PC-9 (cell line): Measurements from ENCODE around the gene GPR52. TPM values are rescaled to one million over a fixed set of nuclear protein-coding genes. Genes with fewer than 3 reads are reported as not detected.

Source experiments
- BruUV-seq: library from RNA; stranded (reverse); fragments of 400-500 nt; replicated peaks from 2 replicates; lab custom pipeline; 2021; lab: Mats Ljungman, UMichigan
- CTCF ChIA-PET: fragments of 300-600 bp; sonication (Branson Sonifier 250); formaldehyde crosslinking; loops from one replicate; lab custom pipeline; 2022; ENCODE audit warnings: antibody characterized with exemption; lab: Charles Lee
- POLR2A ChIA-PET: fragments of 300-600 bp; sonication (Branson Sonifier 250); formaldehyde crosslinking; loops from one replicate; lab custom pipeline; 2022; ENCODE audit warnings: antibody characterized with exemption; ENCODE audit not compliant: unreplicated experiment; lab: Charles Lee
- DNase-seq, 2 experiments: peaks; one replicate each; pipeline versions ENCODE4 v3.0.0 to v3.0.0-alpha.2; 2015 to 2022; ENCODE audit warnings: mixed read lengths in 1 of 2
- H2AFZ ChIP-seq: fragments of 200-600 bp; sonication (generic); 2 replicates; pipeline ENCODE4 v1.8.1; 2017; ENCODE audit warnings: antibody characterized with exemption
- H3F3A ChIP-seq: fragments of 200-600 bp; sonication (generic); 2 replicates; pipeline ENCODE4 v1.8.1; 2017; ENCODE audit warnings: antibody characterized with exemption, mild to moderate bottlenecking, low read depth; ENCODE audit not compliant: insufficient read depth
- H3K27ac ChIP-seq: fragments of 200-600 bp; sonication (generic); 2 replicates; pipeline ENCODE4 v1.6.1; 2016; ENCODE audit warnings: mixed run types
- H3K27me3 ChIP-seq: fragments of 200-600 bp; sonication (generic); 2 replicates; pipeline ENCODE4 v1.6.1; 2016; ENCODE audit warnings: low read depth, mixed run types; ENCODE audit not compliant: insufficient read depth
- H3K36me3 ChIP-seq: fragments of 200-600 bp; sonication (generic); 2 replicates; pipeline ENCODE4 v1.6.1; 2016; ENCODE audit warnings: low read depth, mixed run types
- H3K4me1 ChIP-seq: fragments of 200-600 bp; sonication (generic); replicated peaks from 2 replicates; pipeline ENCODE4 v1.6.1; 2016; ENCODE audit warnings: mixed run types; ENCODE audit not compliant: insufficient read depth
- H3K4me2 ChIP-seq: fragments of 200-600 bp; sonication (generic); 2 replicates; pipeline ENCODE4 v1.6.1; 2017; ENCODE audit warnings: mixed run types
- H3K4me3 ChIP-seq: fragments of 200-600 bp; sonication (generic); 2 replicates; pipeline ENCODE4 v1.6.1; 2016; ENCODE audit warnings: mixed run types
- H3K79me2 ChIP-seq: fragments of 200-600 bp; sonication (generic); 2 replicates; pipeline ENCODE4 v1.6.1; 2017; ENCODE audit warnings: low read depth, mixed run types
- H3K9me2 ChIP-seq: fragments of 200-600 bp; sonication (generic); 2 replicates; pipeline ENCODE4 v1.8.1; 2017; ENCODE audit warnings: mild to moderate bottlenecking; ENCODE audit not compliant: insufficient read depth
- H3K9me3 ChIP-seq: fragments of 200-600 bp; sonication (generic); 2 replicates; pipeline ENCODE4 v1.8.1; 2016; ENCODE audit warnings: low read depth; ENCODE audit not compliant: insufficient read depth
- H4K20me1 ChIP-seq: fragments of 200-600 bp; sonication (generic); 2 replicates; pipeline ENCODE4 v1.8.1; 2017; ENCODE audit not compliant: insufficient read depth
- CTCF ChIP-seq: fragments of 200-600 bp; sonication (generic); conservative IDR thresholded peaks from 2 replicates; pipeline ENCODE4 v1.6.1; 2017; ENCODE audit warnings: mixed run types, antibody characterized with exemption, mild to moderate bottlenecking, moderate library complexity
- EZH2 ChIP-seq: fragments of 200-600 bp; sonication (generic); IDR thresholded peaks from 2 replicates; pipeline ENCODE4 v1.8.0; 2017; ENCODE audit warnings: antibody characterized with exemption, low read depth
- intact Hi-C: fragments of 100-400 bp; cut with micrococcal nuclease; formaldehyde crosslinking; loops from one replicate; pipeline ENCODE4 v1.10.0; 2022; ENCODE audit not compliant: unreplicated experiment
- total RNA-seq: library from RNA; stranded (reverse); gene quantifications from 2 replicates; pipeline ENCODE4 v1.2.3, GENCODE V29; 2021

GPR52 gene
- total RNA-seq, 1 experiment from 2014 or later = 0.55 TPM

DNA sequence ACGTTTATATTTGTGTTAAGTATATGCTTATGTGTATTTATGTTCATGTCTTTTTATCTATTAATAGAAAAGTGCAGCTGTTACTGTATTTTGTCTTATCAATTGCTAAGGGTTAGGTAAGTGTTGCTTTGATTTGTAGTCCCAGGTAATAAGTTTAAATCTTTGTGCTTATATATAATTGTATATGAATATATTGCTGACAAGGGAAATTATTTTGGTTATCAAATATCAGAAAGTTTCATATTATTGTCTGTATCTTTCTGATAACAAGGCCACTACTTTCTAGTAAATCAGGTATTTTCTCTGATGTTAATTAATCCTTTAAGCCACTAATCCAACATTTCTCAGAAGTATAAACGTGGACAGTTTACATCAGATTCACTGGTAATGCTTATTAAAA, 21.3 kb downstream of the GPR52 start:
- Histone ChIP-seq H4K20me1 (no peaks in the 10 kb centered on the region), H3K36me3 (no peaks in the 10 kb centered on the region), H3K9me3 (no peaks in the 10 kb centered on the region), H3K4me2 (no peak overlapping the region), H3K79me2 (no peaks in the 10 kb centered on the region), H3K27me3 (no peaks in the 10 kb centered on the region), H3F3A (no peaks in the 10 kb centered on the region), H3K27ac (no peak overlapping the region), H3K4me3 (no peak overlapping the region), H2AFZ (no peak overlapping the region), H3K4me1 (no peaks in the 10 kb centered on the region), H3K9me2 (no peaks in the 10 kb centered on the region)
- ChIA-PET POLR2A (interaction anchor here (0.6 kb wide), 1 partner anchor 17 kb away, joined by 8 read pairs; no protein-coding TSS in a partner anchor), CTCF (no interaction called here)
- TF ChIP-seq EZH2 = no peak
- TF ChIP-seq CTCF = no peak
- intact Hi-C loops = loop anchor here (2.0 kb wide), 1 partner anchor 24 kb away; no protein-coding TSS in a partner anchor
- BruUV-seq = no TSS peak
- DNase-seq = no peak

- H3K4me3 ChIP-seq = no peak overlapping the region
- no peaks in the 10 kb centered on the region for H3K36me3 ChIP-seq
- H3K27me3 ChIP-seq = no peaks in the 10 kb centered on the region
- TF ChIP-seq EZH2 = no peak
- TF ChIP-seq CTCF = no peak
- ChIA-PET POLR2A (interaction anchor here (0.6 kb wide), 1 partner anchor 18 kb away, joined by 8 read pairs; no protein-coding TSS in a partner anchor), CTCF (no interaction called here)
- intact Hi-C loops = loop anchor here (2.0 kb wide), 1 partner anchor 23 kb away; no protein-coding TSS in a partner anchor
- H3K4me2 ChIP-seq = no peak overlapping the region
- no TSS peak for BruUV-seq
- H3K9me3 ChIP-seq = no peaks in the 10 kb centered on the region
- no peak overlapping the region for H2AFZ ChIP-seq
- H4K20me1 ChIP-seq = no peaks in the 10 kb centered on the region
- no peaks in the 10 kb centered on the region for H3K9me2 ChIP-seq
- H3F3A ChIP-seq = no peaks in the 10 kb centered on the region
- no peaks in the 10 kb centered on the region for H3K4me1 ChIP-seq
- no peak overlapping the region for H3K27ac ChIP-seq
- DNase-seq = no peak
- H3K79me2 ChIP-seq = no peaks in the 10 kb centered on the region
Observed at GRCh38 chr1:174469687-174470086, 21.9 kb downstream of the GPR52 start.

- H3K4me2 ChIP-seq = no peak overlapping the region
- H3K4me1 ChIP-seq = no peaks in the 10 kb centered on the region
- H3K9me3 ChIP-seq = no peaks in the 10 kb centered on the region
- BruUV-seq = no TSS peak
- H2AFZ ChIP-seq = no peak overlapping the region
- H4K20me1 ChIP-seq = no peaks in the 10 kb centered on the region
- H3K36me3 ChIP-seq = no peaks in the 10 kb centered on the region
- intact Hi-C loops = no loop called here
- H3K79me2 ChIP-seq = no peaks in the 10 kb centered on the region
- no peaks in the 10 kb centered on the region for H3K27me3 ChIP-seq
- no peaks in the 10 kb centered on the region for H3K9me2 ChIP-seq
- CTCF ChIA-PET = no interaction called here
- no peak overlapping the region for H3K27ac ChIP-seq
- DNase-seq = no peak
- no peaks in the 10 kb centered on the region for H3F3A ChIP-seq
- POLR2A ChIA-PET = no interaction called here
- no peak overlapping the region for H3K4me3 ChIP-seq
- TF ChIP-seq EZH2 (no peak), CTCF (no peak)
Observed at GRCh38 chr1:174479281-174479680, 31.5 kb downstream of the GPR52 start.
